ENCODE data around the gene LST1.

Gene LST1

DNA sequence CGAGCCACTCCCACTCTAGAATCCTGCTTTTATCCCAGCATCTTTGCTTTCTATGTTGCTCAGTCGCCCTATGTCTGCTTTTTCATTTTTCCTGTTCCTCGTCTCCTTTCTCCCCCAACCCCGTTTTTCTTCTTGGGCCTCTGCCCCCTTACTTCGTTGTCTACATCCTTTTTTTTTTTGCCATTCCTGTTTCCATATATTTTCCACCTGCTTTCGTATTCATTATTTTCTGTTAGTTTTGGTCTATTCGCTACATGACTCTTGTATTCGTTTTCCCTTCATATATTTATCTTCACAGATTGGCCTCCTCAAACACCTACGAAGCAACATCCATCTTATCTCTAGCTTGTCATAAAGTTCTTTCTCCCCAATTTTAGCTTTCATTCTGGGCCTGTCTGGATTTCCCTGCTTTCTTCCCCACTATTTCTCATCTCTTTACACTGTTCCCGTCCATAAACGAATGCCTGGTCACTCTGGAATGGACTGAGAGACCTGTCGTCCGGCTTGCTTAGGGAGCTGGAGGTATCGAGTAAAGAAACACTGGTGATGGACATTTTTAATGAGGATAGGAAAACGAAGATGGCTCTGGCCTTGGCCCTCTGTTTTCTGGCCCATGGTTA is 35.4 kb downstream of the LST1 start:
- no peak for DNase-seq

DNA sequence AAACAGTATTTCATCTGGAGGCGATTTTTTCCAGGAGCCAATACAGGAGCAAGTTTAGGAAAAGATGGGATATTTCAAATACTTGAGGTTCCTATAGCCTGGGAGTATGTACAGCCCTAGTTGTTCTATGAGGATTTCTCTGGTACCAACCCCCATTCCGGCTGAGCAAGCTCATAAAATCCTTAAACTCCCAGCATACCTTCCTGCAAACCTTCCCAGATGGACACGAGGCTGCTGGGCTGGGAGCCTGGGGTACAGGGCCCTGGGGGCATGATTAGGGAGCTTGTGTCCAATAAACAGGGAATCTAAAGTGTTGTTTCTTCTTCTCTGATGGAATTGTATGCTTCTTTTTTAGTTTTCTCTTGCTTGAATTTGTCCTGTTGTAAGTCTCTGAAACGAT is 35.9 kb downstream of the LST1 start:
- no peak for DNase-seq

DNA sequence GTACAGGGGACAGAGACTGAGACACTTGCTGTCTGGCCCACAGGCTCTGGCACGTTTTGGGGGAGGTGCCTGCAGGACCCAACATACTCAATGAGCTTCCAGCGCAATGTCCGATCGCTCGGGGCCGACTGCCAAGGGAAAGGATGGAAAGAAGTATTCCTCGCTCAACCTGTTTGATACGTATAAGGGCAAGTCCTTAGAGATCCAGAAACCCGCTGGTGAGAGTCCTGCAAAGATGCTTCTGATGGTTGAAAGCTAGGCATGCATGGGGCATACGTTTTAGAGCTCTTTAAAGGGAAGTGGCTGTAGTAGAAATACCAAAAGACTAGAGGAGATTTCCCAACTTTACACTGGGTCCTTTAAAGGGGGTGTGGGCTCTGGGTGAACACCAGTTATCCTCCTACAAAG is 36.6 kb downstream of the LST1 start:
- DNase-seq, result no peak

DNA sequence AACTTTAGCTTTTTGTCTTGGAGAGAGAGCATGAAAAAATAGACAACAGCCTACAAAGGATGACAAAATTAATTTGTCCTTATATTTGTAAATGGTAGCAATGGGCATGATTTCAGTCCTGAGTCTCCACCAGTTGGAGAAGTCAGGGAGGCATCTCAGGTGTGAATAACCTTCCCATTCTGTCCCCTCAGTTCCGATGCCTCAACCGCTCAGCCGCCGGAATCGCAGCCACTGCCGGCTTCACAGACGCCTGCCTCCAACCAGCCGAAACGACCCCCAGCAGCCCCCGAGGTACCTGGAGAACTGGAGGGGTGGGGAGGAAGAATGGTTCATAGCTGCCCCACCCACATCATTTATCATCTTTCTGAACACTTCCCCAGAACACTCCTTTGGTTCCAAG is 38.0 kb downstream of the LST1 start:
- no peak for DNase-seq

DNA sequence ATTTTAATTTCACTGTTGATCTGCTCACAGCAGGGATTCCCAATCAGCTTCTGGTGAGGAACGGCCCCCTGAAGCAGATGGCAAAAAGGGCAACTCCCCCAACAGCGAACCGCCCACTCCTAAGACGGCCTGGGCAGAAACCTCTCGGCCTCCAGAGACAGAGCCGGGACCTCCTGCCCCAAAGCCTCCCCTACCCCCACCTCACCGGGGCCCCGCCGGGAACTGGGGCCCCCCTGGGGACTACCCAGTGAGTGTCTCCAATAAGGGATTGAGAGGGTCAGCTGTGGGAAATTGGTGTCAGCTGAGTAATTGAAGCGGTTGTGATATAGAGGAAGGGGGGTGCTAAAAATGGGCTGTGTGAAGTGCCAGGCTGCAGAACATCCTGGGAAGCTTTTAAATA is 40.9 kb downstream of the LST1 start:
- no peak for DNase-seq

DNA sequence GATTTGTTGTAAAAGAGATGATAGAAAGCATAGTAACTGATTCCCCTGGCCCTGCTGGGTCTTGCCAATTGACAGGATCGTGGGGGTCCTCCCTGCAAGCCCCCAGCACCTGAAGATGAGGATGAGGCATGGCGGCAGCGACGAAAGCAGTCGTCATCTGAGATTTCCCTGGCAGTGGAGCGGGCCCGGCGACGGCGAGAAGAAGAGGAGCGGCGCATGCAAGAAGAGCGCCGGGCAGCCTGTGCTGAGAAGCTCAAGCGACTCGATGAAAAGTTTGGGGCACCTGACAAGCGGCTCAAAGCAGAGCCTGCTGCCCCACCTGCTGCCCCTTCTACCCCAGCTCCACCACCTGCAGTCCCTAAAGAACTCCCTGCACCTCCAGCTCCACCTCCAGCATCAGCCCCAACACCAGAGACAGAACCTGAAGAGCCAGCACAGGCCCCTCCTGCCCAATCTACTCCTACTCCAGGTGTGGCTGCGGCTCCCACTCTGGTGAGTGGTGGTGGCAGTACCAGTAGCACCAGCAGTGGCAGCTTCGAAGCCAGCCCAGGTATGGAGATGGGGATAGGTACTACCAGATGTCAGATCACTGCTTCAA is 41.7 kb downstream of the LST1 start:
- DNase-seq, result no peak

DNA sequence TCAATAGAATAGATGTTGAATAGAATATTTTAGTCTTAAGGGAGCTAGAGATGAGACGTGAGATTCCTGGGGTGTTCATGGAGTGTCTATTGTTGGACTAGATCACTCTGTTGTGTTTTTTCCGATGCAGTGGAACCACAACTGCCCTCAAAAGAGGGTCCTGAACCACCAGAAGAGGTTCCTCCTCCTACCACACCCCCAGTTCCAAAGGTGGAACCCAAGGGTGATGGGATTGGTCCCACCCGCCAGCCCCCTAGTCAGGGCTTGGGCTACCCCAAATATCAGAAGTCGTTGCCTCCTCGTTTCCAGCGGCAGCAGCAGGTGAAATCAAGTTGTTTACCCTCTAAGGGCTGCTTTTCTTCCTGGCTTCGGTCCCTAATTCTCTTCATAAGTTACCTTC is 42.9 kb downstream of the LST1 start:
- DNase-seq, result no peak

DNA sequence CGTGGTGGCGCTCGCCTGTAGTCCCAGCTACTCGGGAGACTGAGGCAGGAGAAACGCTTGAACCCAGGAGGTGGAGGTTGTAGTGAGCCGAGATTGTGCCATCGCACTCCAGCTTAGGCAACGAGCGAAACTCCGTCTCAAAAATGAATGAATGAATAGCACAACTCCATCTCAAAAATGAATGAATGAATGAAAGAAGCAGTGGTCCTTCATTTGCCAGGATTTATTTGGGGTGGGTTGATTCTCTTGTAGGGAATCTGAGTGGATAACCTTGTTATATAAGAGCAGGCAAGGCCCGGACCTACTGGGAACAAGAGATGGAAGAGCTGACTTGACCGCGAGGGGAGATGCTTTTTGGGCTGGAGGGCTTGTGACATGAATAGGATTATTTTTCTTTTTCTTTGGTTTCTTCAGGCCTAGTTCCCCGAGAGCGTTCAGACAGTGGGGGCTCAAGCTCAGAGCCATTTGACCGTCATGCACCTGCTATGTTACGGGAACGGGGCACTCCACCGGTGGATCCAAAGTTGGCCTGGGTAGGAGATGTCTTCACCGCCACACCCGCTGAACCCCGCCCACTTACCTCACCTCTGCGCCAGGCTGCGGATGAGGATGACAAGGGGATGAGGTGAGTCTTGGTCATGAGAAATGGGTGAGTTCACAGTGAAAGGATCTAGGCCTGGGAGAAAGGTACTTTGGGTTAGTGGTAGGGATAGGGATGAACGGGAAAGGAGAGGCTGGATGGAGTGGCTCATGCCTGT is 44.3 kb downstream of the LST1 start:
- DNase-seq, result no peak

DNA sequence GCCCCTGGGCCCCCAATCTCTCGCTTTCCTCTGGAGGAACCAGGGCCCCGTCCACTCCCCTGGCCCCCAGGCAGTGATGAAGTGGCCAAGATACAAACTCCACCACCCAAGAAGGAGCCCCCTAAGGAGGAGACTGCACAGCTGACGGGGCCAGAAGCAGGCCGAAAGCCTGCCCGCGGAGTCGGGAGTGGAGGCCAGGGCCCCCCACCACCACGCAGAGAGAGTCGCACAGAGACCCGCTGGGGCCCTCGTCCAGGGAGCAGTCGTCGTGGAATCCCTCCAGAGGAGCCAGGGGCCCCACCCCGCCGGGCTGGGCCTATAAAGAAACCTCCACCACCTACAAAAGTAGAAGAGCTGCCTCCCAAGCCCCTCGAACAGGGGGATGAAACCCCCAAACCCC is 45.1 kb downstream of the LST1 start:
- no peak for DNase-seq

DNA sequence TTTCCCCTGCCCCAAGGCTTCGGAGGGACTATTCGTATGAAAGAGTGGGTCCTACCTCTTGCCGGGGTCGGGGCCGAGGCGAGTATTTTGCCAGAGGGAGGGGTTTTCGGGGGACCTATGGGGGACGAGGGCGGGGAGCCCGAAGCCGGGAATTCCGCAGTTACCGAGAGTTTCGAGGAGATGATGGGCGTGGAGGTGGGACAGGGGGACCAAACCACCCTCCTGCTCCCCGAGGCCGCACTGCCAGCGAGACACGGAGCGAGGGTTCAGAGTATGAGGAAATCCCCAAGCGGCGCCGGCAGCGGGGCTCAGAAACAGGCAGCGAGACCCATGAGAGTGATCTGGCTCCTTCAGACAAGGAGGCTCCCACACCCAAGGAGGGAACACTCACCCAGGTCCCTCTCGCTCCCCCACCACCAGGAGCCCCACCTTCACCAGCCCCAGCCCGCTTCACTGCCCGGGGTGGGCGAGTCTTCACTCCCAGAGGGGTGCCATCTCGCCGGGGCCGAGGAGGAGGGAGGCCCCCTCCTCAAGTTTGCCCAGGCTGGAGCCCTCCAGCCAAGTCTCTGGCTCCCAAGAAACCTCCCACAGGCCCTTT is 45.7 kb downstream of the LST1 start:
- DNase-seq, result no peak

DNA sequence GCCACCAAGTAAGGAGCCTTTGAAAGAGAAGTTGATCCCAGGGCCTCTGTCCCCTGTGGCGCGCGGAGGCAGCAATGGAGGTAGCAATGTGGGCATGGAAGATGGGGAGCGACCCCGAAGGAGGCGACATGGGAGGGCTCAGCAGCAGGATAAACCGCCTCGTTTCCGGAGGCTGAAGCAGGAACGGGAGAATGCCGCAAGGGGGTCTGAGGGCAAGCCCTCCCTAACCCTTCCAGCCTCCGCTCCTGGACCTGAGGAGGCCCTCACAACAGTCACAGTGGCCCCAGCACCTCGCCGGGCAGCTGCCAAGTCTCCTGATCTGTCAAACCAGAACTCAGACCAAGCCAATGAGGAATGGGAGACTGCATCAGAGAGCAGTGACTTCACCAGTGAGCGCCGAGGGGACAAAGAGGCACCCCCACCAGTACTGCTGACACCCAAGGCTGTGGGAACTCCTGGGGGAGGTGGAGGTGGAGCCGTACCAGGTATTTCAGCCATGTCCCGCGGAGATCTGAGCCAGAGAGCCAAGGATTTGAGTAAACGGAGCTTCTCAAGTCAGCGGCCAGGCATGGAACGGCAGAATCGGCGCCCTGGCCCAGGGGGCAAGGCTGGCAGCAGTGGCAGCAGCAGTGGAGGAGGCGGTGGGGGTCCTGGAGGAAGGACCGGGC is 46.3 kb downstream of the LST1 start:
- DNase-seq, result no peak

DNA sequence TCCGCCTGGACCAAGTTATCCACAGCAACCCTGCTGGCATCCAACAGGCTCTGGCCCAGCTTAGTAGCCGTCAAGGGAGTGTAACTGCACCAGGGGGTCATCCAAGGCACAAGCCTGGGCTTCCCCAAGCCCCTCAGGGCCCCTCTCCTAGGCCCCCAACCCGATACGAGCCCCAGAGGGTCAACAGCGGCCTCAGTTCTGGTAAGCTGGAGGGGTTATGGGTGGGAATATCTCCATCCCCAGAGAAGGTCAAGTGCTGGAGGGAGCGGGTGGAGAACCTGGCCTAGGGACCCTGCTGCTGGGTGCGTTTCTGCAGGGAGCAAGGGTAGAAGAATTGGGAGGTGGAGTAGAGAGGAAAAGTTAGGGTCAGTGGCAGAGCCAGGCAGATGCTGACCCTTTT is 47.4 kb downstream of the LST1 start:
- DNase-seq, result no peak

DNA sequence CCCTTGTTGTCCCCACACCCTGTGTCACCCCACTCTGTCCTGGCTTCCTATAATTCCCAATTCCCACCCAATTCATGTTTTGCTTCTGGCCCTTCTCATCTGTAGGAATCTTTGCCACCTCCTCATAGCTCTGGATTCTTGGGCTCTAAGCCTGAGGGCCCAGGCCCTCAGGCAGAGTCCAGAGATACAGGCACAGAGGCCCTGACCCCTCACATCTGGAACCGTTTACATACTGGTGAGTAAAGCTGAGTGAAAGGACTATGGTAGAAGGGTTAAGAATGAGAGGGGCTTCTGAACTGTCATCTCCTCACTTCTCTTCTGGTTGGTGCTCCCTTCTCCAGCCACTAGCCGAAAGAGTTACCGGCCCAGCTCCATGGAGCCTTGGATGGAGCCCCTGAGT is 48.1 kb downstream of the LST1 start:
- DNase-seq, result no peak

DNA sequence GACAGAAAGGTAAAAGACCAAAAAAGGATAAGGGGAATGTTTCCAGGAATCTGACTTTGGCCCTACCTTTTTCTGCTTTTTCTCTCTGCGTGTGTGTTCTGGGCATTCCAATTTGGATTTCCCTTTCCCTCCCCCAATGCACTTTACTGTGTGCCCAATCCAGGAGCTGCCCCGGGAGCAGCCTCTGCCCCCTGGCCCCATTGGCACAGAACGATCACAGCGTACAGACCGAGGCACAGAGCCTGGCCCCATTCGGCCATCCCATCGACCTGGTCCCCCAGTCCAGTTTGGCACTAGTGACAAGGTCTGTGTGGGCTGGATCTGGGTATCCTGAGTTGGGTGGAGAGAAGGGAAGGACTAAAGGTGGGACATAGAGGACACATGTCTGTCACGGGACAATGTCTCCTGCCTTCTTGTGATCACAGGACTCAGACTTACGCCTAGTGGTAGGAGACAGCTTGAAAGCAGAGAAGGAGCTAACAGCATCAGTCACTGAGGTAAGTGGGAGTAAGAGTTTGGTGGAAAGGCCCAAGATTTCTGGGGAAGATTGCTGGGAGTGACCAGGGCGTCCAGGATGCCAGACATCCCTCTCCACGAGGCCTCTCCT is 49.0 kb downstream of the LST1 start:
- DNase-seq, result no peak

DNA sequence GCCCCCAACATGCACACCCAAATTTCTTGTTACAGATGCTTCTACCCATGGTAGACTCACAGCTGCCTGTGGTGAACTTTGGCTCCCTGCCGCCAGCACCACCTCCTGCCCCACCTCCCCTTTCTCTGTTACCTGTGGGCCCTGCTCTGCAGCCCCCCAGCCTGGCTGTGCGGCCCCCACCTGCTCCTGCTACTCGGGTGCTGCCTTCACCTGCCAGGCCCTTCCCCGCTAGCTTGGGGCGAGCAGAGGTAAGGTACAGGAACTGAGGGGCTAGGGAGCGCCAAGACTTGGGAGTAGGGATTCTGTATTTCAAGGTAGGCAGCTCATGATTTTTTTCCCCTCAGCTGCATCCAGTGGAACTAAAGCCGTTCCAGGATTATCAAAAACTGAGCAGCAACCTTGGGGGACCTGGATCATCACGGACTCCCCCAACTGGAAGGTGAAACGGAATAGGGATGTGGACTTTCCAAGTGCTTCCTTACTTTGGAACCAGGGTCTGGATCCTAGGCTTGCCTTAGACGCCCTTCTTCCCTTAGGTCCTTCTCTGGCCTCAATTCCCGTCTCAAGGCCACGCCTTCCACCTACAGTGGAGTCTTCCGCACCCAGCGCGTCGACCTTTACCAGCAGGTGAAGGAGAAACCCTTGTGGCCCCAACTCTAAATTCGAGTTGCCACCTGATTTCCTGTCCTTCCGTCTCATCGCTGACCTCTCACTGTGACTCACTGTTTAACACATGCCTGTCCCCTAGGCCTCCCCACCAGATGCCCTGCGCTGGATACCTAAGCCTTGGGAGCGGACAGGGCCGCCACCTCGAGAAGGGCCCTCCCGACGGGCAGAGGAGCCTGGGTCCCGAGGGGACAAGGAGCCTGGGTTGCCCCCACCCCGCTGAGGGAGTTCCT is 50.9 kb downstream of the LST1 start:
- no peak for DNase-seq
